HAP-1 (cell line): ENCODE measurements around the gene MRPL27.
"Not testable (repeated sequence)": the region's sequence is repeated elsewhere in the genome, so short reads cannot be mapped to it uniquely, and the experiment has no call there.

ENCODE experiments used
- DNase-seq, 2 experiments: peaks; one replicate each; pipeline ENCODE4 v3.0.0-alpha.2; 2016 to 2020; ENCODE audit warnings: low spot score in 2 of 2
- H3K27me3 ChIP-seq: fragments of 250-450 bp; sonication (Bioruptor Pico); 2 replicates; pipeline ENCODE4 v1.5.1; 2020; ENCODE audit warnings: low read depth, mild to moderate bottlenecking, moderate library complexity
- H3K36me3 ChIP-seq: fragments of 250-450 bp; sonication (Bioruptor Pico); replicated peaks from 2 replicates; pipeline ENCODE4 v1.5.1; 2020; ENCODE audit warnings: mild to moderate bottlenecking
- H3K4me1 ChIP-seq: fragments of 250-450 bp; sonication (Bioruptor Pico); 2 replicates; pipeline ENCODE4 v1.5.1; 2020; ENCODE audit warnings: mild to moderate bottlenecking
- H3K4me3 ChIP-seq: fragments of 250-450 bp; sonication (Bioruptor Pico); 2 replicates; pipeline ENCODE4 v1.5.1; 2020; ENCODE audit warnings: mild to moderate bottlenecking, moderate library complexity
- H3K9me3 ChIP-seq: fragments of 250-450 bp; sonication (Bioruptor Pico); 2 replicates; pipeline ENCODE4 v1.5.1; 2020; ENCODE audit warnings: mild to moderate bottlenecking, moderate library complexity
- in situ Hi-C: fragments of 300-500 bp; cut with MboI; formaldehyde crosslinking; loops from 3 replicates; pipeline ENCODE4 v1.14.3; 2020; ENCODE audit warnings: low sequenced_read_pairs, inconsistent platforms, mixed read lengths

Gene MRPL27

DNA sequence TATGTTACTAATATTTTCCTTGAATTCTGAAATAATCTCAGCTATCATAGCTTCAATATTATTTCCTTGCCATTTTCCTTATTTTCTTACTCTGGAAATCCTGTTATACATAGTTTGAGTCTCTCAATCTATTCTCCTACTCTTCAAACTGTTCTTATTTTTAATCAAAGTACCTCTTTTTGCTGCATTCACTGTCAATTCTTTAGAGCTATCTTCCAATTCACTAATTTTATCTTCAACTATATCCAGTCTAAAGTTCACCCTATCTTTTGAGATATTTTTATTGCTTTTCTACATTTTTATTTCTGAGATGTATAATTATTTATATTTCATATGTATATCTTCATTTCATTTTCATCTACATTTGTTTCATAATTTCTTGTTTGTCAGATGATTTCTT is 34.3 kb downstream of the MRPL27 start:
- H3K9me3 ChIP-seq: 0 out of 2 replicates have a peak, but pooled peaks cover 6% of the 10 kb centered on the region
- H3K27me3 ChIP-seq: peaks cover 4% of the 10 kb centered on the region; the same call in 1 of the 2 replicates
- no peaks in the 10 kb centered on the region for H3K4me1 ChIP-seq
- no peak for DNase-seq
- H3K36me3 ChIP-seq: no peaks in the 10 kb centered on the region
- in situ Hi-C loops: no loop called here
- no peak overlapping the region for H3K4me3 ChIP-seq

DNA sequence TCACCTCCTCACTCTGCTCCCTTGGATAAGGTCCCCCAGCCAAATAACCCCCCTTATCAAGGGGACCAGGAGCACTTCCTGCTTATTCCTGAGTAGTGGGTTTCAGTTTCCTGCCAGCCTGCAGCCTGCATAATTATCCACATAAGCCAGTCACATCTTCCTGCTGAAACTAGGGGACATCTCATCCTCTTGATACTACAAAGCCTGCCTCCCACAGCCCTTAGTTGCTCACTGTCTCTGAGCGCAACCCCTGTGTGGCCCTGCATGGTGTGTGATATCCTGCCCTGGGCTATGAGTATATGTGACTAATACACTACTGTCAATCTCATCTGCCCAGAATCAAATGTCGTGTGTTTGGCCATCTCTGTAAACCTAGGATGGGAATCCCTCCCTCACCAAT is 35.0 kb downstream of the MRPL27 start:
- H3K36me3 ChIP-seq: no peaks in the 10 kb centered on the region
- no peaks in the 10 kb centered on the region for H3K4me1 ChIP-seq
- H3K27me3 ChIP-seq: peaks cover 4% of the 10 kb centered on the region; the same call in 1 of the 2 replicates
- in situ Hi-C loops: no loop called here
- DNase-seq: no peak
- H3K4me3 ChIP-seq: no peak overlapping the region
- H3K9me3 ChIP-seq: 0 out of 2 replicates have a peak, but pooled peaks cover 6% of the 10 kb centered on the region

DNA sequence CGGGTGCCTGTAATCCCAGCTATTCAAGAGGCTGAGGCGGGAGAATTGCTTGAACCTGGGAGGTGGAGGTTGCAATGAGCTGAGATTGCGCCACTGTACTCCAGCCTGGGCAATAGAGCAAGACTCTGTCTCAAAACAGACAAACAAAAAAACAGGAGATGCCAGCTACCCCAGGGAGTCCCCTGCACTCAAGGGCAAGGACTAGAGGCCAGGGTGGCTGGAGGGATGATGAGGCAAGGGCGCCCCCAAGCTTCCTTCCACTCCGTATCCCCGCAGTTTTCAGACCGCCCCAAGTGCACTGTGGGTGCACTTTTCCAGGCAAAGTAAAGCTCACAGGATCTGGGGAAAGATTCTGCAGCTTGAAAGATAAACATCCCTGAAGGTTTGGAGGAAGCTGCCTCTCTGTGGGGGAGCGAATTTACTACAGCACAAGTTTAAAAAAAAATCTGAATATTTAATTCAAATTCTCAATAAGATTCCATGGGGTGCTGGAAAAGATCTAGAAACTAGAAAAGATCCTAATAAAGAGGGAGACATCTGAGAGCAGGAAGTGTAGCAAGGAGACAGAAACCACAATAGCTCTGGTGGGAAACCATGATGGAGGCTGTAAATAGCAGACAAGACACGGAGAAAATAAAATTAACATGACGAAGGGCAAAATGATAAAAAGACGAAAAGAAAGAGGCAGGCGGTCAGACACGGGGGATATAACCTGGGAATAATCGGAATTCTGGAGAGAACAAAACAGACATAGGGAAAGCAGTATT is 39.5 kb downstream of the MRPL27 start:
- in situ Hi-C loops: not testable (repeated sequence)

DNA sequence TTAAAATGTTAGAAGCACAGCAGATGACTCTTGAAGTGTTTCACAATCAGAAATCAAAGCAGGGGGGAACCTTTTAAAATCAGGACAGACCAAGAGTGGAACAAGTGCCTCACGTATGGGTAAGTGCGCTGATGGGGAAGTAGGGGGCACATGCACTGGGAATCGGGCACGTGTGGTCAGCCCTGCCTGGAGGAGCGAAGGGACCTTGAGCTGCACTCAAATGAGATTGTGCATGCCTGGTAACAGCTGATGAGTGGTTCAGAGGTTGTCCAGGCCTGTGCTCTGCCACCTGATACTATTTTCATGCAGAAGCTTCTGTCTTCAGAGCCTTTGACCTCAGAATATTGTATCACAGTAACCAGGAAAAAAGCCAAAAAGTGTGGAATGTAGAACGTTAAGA is 40.8 kb downstream of the MRPL27 start:
- DNase-seq: no peak
- H3K36me3 ChIP-seq: no peaks in the 10 kb centered on the region
- H3K4me1 ChIP-seq: no peaks in the 10 kb centered on the region
- in situ Hi-C loops: no loop called here
- no peak overlapping the region for H3K4me3 ChIP-seq
- no peaks in the 10 kb centered on the region for H3K9me3 ChIP-seq
- peaks cover 4% of the 10 kb centered on the region; the same call in 1 of the 2 replicates for H3K27me3 ChIP-seq

More for the DNA sequence above, 39.5 kb downstream of the MRPL27 start:
- not testable (repeated sequence) for DNase-seq, H3K9me3 ChIP-seq, H3K4me1 ChIP-seq, H3K27me3 ChIP-seq, H3K36me3 ChIP-seq, H3K4me3 ChIP-seq

DNA sequence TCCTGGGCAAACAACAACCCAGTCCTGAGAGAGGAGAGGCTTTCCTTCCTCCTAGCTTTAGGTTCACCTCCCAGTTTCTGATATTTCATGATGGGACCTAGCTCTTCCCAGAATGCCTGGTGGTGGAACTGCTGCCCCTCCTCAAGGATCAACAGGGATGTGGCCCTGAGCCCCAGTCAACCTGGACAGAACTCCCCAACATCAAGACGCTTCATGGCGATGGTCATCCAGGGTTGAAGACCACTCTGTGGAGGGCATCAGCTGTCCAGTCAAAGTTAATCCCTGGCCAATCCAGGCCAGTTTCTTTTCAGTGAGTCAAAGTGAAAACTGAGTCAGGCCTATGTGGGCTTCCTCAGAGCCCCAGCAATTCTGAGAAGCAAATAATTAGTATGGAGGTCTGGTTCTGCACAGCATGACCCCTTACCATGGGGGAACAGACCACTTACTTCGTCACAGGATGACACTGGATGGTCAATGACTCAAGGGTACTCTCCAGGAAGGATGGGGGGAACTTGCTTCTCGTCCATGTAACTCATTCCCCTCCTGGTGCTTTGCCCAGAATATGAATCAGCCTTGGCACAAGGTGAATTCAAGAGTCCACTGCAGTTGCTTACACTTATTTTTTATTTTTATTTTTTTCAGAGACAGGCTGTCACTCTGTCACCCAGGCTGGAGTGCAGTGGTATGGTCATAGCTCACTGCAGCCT is 41.7 kb downstream of the MRPL27 start:
- Histone ChIP-seq H3K4me1 (no peaks in the 10 kb centered on the region), H3K4me3 (no peak overlapping the region), H3K36me3 (no peaks in the 10 kb centered on the region), H3K27me3 (peaks cover 3% of the 10 kb centered on the region; the same call in 1 of the 2 replicates), H3K9me3 (no peaks in the 10 kb centered on the region)
- DNase-seq: no peak
- in situ Hi-C loops: no loop called here

DNA sequence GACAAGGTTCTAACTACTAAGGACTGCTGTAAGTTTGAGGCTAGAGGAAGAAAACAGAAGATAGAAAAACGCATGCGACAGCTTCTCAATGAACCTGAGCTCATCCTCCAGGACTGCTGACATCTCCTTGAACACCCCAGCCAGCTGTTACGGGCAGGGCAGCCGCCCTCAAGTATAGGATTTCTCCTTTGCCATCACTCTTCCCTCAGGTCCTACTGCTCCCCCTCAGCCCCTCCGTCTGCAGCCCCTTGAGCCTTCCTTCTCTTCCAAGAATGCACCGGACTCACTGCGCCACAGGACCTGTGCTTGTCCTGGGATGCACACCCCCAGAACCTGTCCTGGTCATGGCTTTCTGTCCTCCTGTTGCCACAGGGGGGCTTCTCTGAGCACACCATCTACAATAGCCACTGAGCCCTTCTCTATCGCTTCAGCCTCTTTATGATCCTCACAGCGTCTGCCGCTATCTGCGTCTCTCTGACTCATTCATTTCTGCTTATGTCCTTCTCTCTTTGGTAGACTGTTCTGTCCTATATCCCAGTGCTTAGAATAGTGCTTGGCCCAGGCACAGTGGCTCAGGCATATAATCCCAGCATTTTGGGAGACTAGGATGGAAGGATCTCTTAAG is 42.7 kb downstream of the MRPL27 start:
- H3K4me3 ChIP-seq: no peak overlapping the region
- no peaks in the 10 kb centered on the region for H3K9me3 ChIP-seq
- H3K36me3 ChIP-seq: no peaks in the 10 kb centered on the region
- H3K27me3 ChIP-seq: no peaks in the 10 kb centered on the region
- no peak for DNase-seq
- H3K4me1 ChIP-seq: no peaks in the 10 kb centered on the region
- in situ Hi-C loops: no loop called here

DNA sequence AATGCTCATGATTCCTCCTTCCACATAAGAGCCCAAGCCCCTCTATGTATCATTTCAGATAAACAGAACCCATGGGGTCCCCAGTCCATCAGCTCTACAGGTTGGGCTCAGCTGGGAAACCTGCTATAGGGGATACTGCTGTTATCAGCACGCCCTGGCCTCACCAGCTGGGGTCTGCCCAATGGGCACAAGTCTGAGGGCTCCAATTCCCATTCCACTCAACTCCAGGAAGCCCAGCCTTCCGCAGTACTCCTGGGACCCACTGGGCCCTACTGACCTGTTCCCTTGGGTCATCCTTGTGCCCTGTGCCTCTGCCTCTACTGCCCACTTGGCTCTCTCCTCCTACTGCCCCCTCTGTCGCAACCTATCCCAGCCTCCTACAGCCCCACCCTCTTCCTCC is 43.3 kb downstream of the MRPL27 start:
- Histone ChIP-seq H3K4me1 (no peaks in the 10 kb centered on the region), H3K4me3 (no peak overlapping the region), H3K27me3 (no peaks in the 10 kb centered on the region), H3K36me3 (no peaks in the 10 kb centered on the region), H3K9me3 (no peaks in the 10 kb centered on the region)
- in situ Hi-C loops: no loop called here
- DNase-seq: no peak

DNA sequence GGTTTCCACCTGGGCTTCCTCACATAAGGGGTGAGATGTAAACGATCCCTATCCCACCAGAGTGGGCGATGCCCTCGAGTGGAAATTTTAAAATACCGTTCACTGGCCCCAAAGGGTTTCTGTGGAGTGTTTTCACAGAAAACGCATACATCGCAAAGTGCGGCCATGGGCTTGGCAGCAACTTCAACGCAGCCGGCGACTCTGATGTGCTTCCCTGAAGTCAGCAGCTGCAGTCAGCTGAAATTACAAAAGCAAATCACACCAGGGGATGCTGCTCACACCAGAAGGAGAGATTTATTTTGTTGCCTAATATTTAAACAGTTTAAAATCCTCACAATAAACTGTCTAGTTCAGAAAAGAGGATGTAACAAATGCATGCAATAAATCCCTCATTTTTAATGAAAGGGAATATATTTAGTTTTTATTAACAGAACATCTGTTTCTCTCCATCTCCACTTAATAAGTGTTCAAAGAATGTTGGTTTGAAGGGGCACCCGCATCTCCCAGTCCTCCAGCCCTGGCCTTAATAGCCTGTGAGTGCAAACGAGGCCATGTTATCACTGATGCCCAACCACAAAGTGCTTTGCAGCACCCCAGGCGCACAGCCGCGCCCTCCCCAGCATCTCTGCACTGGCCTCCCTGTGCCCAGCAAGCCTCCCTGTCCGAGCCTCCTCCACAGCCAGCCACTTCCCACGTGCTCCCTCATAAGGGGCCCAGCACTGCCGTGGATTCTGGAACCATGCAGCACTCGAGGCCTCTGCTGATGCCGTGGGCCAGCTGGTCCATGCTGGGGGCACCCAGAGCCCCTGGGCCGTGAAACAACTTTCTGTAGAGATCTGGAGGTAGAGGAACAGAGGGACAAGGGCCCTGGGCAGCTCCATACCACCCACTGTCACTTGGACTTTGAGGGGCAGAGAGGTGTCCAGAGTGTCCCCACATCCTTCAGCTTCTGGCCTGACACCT is 44.3 kb downstream of the MRPL27 start:
- Histone ChIP-seq H3K4me1 (no peaks in the 10 kb centered on the region), H3K27me3 (no peaks in the 10 kb centered on the region), H3K4me3 (no peak overlapping the region), H3K9me3 (no peaks in the 10 kb centered on the region), H3K36me3 (no peaks in the 10 kb centered on the region)
- in situ Hi-C loops: no loop called here
- no peak for DNase-seq

DNA sequence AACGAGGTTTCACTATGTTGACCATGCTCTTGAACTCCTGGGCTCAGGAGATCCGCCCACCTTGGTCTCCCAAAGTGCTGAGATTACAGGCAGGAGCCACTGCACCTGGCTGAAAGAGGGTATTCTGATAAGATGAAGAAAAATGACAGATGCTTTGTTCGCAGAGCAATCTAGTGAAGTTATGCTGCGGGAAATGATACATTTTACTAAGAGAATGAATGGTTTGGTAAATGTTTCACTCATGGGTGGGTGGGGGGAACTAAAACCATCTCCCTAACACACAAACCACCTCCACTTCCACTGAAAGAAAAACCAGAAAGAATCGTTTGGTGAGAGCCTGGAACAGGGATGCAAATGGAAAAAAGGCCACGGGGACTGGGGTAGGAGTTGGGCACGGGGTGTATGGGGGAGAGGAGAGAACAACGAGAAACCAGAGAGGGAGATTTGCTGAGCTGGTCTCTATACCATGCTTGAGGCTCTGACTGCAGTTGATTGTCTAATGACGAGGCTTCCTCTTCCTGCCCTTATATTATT is 46.1 kb downstream of the MRPL27 start:
- no peak for DNase-seq
- in situ Hi-C loops: no loop called here

DNA sequence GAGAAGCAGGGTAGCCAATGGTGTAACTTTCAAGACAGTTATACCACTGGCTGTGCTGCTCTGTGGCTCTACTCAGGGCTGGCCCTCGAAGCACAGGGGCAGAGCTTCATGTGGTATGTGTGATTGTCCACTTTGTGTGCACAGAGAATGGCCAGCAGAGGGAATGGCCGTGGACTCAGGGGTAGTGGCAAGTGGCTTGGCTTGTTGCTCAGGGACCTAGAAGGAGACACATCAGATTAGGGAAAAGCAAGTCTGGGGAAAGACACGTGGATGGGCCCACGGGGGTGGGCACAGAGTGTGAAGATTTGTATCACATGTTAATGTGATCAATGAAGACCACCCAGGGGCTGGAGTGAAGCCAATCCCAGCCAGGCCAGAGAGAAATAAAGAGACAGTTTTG is 47.1 kb downstream of the MRPL27 start:
- DNase-seq: no peak
- in situ Hi-C loops: no loop called here
- H3K9me3 ChIP-seq: no peaks in the 10 kb centered on the region
- H3K4me1 ChIP-seq: no peaks in the 10 kb centered on the region
- H3K27me3 ChIP-seq: no peaks in the 10 kb centered on the region
- no peaks in the 10 kb centered on the region for H3K36me3 ChIP-seq
- H3K4me3 ChIP-seq: no peak overlapping the region

More for the DNA sequence above, 46.1 kb downstream of the MRPL27 start:
- no peaks in the 10 kb centered on the region for H3K4me1 ChIP-seq
- H3K27me3 ChIP-seq: no peaks in the 10 kb centered on the region
- H3K4me3 ChIP-seq: no peak overlapping the region
- no peaks in the 10 kb centered on the region for H3K36me3 ChIP-seq
- H3K9me3 ChIP-seq: no peaks in the 10 kb centered on the region

DNA sequence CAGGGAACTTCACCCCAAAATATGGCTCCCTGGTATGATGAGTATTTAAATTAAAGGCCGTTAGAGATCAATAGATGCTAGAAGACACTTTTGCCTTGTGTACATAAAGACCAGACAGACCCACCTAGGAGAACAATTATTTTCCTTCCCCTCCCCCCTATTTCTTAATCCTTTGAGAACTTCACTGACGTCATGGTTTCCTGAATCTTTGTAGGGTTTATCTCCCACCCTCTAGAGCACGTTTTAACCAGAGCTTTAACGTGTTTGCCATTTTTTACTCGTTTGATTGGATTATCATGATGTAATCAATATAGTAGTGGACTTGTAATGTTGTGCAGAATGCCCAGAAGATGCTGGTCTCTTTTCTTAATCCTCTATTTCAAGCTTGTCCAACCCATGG is 49.9 kb downstream of the MRPL27 start:
- DNase-seq: no peak
- in situ Hi-C loops: no loop called here
- Histone ChIP-seq H3K36me3 (no peaks in the 10 kb centered on the region), H3K4me3 (no peak overlapping the region), H3K9me3 (no peaks in the 10 kb centered on the region), H3K27me3 (no peaks in the 10 kb centered on the region), H3K4me1 (peaks cover 10% of the 10 kb centered on the region)

DNA sequence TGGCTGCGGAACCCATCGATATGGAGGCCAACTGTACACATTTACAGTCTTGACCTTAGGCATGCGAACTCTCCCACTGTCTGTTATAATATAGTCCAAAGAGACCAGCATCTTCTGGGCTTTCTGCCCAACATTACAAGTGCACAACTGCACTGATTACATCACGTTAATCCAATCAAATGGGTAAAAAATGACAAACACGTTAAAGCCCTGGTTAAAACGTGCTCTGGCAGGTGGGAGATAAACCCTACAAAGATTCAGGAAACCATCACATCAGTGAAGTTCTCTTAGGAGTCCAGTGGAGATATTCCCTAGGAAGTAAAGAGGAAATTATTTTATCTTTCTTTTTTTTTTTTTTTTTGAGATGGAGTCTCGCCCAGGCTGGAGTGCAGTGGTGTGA is 50.7 kb downstream of the MRPL27 start:
- Histone ChIP-seq H3K9me3 (no peaks in the 10 kb centered on the region), H3K4me1 (peaks cover 10% of the 10 kb centered on the region), H3K4me3 (no peak overlapping the region), H3K36me3 (no peaks in the 10 kb centered on the region), H3K27me3 (no peaks in the 10 kb centered on the region)
- in situ Hi-C loops: no loop called here
- DNase-seq: no peak
